GM12865 (cell line): ENCODE data around the gene SMG6.

Experiments used
- DNase-seq: peaks from one replicate; pipeline ENCODE4 v3.0.0; 2010; ENCODE audit warnings: low read depth
- H3K4me3 ChIP-seq: 2 replicates; pipeline ENCODE4 v1.5.1; 2011; ENCODE audit warnings: mild to moderate bottlenecking, low read depth, low read length, control low read depth
- TF ChIP-seq, protein P1 (sequence below): IDR thresholded peaks from 2 replicates; pipeline ENCODE4 v1.5.1; 2011; ENCODE audit warnings: low read length, control low read depth, low read depth, inconsistent platforms; ENCODE audit not compliant: insufficient read depth; ENCODE audit errors: missing control alignments

SMG6 gene

DNA sequence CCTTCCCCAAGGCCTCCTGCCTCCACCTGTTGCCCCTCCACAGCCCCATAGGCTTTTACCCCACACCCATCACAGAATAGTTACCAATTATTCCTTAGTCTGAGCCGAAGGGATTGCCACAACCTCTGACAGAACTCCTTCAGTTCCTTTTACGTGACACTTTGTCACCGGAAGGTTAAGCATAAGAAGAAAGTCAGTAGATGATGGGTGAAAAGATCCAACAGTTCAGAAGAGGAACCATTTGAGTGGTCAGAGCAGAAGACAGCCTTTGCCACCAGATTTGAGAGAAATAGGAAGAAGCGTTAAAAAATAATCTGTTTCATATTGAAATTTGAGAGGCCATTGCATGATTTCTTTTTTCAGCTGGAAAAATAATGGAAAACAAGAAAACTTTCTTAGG lies 1.3 kb upstream of the SMG6 start:
- no peak for DNase-seq
- TF ChIP-seq, protein P1, sequence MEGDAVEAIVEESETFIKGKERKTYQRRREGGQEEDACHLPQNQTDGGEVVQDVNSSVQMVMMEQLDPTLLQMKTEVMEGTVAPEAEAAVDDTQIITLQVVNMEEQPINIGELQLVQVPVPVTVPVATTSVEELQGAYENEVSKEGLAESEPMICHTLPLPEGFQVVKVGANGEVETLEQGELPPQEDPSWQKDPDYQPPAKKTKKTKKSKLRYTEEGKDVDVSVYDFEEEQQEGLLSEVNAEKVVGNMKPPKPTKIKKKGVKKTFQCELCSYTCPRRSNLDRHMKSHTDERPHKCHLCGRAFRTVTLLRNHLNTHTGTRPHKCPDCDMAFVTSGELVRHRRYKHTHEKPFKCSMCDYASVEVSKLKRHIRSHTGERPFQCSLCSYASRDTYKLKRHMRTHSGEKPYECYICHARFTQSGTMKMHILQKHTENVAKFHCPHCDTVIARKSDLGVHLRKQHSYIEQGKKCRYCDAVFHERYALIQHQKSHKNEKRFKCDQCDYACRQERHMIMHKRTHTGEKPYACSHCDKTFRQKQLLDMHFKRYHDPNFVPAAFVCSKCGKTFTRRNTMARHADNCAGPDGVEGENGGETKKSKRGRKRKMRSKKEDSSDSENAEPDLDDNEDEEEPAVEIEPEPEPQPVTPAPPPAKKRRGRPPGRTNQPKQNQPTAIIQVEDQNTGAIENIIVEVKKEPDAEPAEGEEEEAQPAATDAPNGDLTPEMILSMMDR: no peak
- H3K4me3 ChIP-seq: no peak overlapping the region

DNA sequence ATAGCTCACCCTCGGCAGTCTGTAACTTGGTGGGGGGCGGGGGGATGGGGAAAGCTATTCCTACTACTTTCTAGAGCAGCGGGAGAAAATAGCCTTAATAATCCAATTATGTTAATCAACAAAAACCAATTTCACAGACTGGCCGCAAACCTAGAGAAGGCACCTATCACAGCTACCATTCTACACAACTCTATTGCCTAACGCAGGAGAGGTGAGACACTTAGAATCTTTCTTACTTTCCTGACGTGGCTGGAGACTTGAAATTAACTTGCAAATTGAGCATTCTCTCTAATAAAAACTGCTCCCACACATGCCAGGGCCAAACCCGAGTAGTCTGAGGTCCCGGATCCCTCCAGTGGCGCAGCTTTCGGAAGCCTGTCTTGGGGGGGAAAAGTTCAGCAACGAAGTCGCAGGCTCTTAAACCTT lies 794 bp downstream of the SMG6 start:
- peak; percentile 29 for DNase-seq
- peak overlapping the region; percentile 60 for H3K4me3 ChIP-seq
- TF ChIP-seq, protein P1: no peak

DNA sequence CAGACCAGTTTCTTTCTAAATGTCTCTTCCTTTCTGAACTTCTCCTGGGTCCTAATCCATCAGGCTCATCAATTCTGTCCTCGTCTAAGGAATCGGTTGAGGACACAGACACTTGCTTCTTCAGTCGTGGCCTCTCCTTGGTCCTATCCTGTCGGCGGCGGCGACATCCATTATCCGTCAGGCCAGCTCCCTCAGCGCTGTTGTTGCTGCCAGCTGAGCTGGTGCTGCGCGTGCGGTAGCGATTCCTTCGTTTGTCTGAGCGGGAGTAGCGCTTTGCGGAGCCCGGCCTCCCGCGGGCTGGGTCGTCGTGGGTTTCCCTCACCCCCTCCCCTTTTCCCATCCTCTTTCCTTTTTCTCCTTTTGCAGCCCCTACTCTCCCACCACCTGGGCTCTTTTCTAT lies 3.8 kb downstream of the SMG6 start:
- no peak overlapping the region for H3K4me3 ChIP-seq
- no peak for DNase-seq
- TF ChIP-seq, protein P1: no peak

DNA sequence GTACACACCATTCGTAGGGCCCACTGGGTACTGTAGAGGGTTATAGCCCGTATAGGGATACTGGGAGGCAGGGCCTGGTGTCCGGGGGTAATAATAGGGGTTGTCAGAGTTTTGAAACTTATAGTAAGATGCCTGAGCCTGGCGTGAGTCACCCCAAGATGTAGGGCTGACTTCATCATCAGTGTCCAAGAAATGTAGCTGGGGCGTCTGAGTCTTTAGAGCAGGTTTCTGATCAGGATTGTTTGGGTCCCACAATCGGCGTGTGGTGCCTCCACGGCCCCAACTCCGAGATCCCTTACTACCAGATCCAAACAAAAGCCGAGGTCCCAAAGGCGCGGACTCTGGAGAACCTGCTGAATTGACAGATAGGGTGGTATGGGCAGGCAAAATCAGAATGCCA lies 4.4 kb downstream of the SMG6 start:
- TF ChIP-seq, protein P1: no peak
- no peak for DNase-seq
- no peak overlapping the region for H3K4me3 ChIP-seq

DNA sequence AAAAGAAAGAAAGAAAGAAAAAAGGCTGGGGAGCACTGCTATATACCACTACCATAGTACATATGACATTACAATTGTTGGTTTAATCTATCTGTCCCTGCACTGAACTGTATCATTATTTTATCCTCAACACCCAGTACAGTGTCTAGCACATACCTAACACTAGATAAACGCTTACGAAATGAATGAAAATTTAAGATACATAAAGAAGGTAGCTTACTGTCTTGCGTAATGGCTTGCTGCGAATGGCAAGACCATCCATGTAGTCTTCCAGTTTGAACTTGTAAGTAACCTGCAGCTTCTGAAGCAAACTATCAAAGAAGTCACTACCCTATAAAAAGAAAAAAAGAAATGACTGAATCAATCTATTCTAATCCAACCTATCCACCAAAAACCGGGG lies 6.6 kb downstream of the SMG6 start:
- H3K4me3 ChIP-seq: no peak overlapping the region
- DNase-seq: no peak
- TF ChIP-seq, protein P1: no peak

DNA sequence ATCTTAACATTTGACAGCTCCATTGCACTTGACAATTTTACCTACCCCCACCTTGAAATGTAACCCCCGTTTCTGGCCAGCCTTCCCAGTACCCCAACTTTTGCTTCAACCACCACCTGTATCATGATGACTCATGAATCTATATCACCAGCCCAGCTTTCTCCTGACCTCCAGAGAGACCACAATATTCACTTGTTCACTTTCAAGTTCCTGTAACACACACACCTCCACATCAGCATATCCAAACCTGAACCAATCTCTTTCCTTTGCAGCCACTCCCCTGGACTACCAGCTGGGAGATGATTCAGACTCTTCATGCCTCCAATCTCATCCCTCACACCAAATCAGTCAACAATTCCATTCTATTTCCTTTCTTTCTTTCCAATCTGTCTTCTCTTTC lies 8.0 kb downstream of the SMG6 start:
- TF ChIP-seq, protein P1: no peak
- peak; percentile 43 for DNase-seq
- no peak overlapping the region for H3K4me3 ChIP-seq

DNA sequence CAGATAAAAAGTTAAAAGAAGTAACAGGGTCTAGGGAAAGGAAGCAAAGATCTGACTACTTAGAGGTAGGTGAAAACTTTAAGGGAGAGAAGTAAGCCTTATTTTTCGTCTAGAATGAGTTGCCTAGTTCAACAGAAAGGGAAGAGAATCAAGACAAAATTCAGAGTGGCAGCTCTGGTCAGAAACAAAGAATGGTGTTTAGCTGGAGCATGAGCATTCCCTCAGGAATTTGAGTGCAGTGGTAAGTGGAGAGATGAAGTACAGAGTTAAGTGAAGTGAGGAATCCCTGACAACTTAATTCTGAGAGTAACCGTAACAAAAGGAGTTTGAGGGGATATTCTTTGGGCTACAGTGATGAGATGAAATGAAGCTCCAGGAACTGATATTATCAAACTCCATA lies 11.5 kb downstream of the SMG6 start:
- no peak for DNase-seq
- H3K4me3 ChIP-seq: no peak overlapping the region
- TF ChIP-seq, protein P1: no peak
